ENCODE data around the gene GPC5.

GRCh38 chr13:92574499-92574898, 1176.1 kb downstream of the GPC5 start:
- TF ChIP-seq CTCF (IDR thresholded peaks at IDR 0.05; ENCODE audit: insufficient read depth, low read length, poor library complexity, severe bottlenecking) (no peak), EZH2phosphoT487 (conservative IDR thresholded peaks at IDR 0.05; ENCODE audit: low read length) (no peak)

All from SU-DHL-6 (cell line).